Fibroblast of the conjunctiva (primary cell): ENCODE results near the gene MYO1D.

Experiments used
- DNase-seq: peaks from one replicate; pipeline ENCODE4 v3.0.0-alpha.2; 2010; ENCODE audit warnings: low read depth

The MYO1D gene

DNA sequence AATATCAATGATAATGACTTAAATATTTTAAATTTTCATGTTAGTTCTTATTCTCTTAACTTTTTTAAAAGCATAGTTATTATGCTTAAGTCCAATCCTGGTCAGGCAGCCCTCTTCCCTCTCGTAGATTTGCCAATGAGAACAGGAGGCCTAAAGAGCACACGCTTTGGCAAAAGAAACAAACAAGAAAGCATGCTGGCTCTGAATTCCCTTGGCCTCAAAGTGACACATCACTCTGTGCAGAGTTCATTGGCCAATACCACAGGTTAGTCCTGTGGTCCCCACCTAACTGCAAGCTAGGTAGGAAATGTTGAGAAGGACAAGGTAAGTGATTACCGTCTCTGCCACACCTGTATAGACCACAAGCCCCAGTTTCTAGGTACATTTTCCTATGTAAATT lies 61.5 kb downstream of the MYO1D start:
- DNase-seq = no peak

DNA sequence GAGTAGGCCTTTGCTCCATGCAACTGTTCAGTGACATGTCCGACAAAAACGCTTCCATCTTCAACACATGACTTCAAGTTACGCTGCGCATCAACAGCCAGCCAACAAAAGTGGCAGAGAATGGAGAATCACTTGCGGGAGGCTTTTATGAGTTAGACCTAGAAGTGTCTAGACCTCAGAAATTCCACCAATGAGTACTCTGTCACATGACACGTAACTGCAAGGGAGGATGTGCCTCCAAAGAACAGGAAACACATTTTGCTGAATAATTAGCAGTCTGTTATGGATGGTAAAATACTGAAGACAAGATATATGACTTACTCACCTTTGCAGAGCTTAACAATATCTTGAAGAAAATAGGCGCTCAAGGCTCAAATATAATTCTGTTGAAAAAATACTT lies 62.1 kb downstream of the MYO1D start:
- DNase-seq = no peak

DNA sequence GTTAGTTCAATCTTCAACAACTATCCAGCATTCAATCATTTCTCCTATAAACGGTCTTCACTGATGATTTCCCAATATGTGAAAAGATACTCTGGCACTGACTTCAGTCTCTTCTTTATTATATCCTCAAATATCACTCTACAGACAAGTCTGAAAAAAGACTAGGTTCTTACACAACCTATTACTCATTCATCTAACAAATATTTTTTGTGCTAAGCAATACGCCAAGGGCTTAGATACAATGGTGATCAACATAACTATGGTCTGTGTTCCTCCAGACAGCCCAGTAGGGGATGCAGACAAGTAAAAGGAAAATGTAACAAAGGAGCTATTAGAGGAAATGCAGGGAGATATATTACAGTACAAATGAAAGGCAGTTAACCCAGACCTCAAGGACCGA lies 63.9 kb downstream of the MYO1D start:
- peak; percentile 6 for DNase-seq

DNA sequence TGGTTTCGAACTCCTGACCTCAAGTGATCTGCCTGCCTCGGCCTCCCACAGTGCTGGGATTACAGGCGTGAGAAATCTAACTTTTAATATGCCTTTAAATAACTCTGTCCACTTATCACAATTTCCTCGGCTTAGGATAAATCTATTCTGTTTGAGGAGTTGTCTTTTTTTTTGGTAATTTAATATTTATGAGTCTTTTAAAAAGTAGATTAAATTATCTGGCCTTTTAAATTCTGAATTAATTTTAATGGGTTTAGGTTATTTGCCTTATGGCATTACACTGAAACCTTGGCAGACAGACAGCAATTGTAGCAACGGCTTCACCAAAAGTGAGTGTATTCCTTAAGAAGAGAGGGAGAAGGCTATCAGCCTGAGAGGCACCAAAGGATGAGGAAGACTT lies 66.2 kb downstream of the MYO1D start:
- no peak for DNase-seq

GRCh38 chr17:32807577-32807976 lies 69.3 kb downstream of the MYO1D start:
- DNase-seq = no peak

- no peak for DNase-seq
These were observed 70.3 kb downstream of the MYO1D start for GRCh38 chr17:32806646-32807045.

DNA sequence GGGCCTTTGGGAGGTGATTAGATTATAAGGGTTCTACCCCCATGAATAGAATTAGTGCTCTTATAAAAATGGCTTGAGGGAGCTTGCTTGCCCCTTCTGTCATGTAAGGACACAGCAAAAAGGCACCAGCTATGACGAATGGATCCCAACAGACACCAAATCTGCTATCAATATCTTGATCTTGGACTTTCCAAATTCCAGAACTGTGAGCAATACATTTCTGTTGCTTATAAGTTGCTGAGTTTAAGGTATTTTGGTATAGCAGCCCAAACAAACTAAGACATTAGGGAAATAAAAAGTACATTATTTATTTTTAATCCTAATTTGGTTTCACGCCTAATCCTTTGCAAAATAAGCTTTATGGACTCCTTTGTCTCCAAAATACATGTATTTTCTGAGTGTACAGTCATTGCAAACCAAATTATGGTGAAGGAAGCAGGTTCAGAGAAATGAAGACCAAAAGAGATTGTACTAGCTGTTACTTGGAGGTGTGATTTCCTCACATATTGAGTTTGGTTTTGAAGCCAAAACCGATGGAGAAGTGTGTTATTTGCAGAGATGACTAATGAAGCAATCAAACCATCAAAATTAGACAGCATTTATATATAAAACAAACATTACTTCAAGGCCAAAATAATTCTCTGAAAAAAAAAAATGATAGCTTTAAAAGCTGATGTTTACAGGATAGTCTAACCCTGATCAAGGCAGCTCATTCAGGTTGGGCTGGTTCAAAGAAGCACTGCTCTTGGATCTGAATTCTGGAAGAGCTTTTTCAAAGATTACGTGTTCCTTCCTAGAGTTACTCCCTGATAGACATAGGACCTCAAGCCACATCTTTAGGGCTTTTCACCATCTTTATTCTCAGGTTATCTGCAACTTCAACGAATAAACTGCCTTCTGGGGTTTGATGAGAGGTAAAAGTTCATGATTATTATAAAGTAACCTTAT lies 71.6 kb downstream of the MYO1D start:
- DNase-seq = no peak

DNA sequence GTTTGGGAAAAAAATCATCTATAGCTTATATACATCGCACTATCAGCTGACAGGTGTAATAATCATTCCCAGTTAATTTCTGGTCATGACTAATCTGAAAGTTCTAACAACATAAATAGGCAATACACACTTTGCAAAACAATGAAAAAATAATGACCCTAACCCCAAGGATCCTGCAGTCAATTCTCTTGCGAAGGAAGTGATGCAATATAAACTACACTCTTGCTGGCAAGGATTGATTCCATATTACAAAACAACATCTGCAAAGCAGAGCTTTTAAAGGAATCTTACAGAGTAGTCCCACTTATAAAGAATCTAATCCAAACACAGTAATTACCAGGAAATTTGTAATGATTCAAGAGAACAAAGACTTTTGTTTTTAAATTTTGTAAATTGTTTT lies 73.4 kb downstream of the MYO1D start:
- DNase-seq = peak; percentile 36

GRCh38 chr17:32802306-32802705 lies 74.6 kb downstream of the MYO1D start:
- DNase-seq = no peak

DNA sequence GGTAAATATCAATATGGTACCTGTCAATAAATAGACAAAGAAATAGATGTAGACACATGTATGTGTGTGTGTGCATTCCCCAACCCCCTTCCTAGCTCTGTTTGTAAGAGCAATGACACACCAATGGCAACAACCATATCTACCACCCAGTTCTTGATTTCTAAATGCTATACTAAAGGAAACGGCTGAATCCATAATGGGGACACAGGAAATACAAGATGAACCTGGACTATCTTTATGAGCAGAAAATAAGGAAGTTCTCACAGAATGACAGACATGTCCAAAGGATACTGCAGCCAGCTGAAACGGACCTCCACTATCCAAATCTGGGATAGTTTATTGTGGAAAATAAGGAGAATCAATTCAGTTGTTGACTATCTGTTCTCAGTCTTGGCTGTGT lies 75.3 kb downstream of the MYO1D start:
- DNase-seq = no peak

DNA sequence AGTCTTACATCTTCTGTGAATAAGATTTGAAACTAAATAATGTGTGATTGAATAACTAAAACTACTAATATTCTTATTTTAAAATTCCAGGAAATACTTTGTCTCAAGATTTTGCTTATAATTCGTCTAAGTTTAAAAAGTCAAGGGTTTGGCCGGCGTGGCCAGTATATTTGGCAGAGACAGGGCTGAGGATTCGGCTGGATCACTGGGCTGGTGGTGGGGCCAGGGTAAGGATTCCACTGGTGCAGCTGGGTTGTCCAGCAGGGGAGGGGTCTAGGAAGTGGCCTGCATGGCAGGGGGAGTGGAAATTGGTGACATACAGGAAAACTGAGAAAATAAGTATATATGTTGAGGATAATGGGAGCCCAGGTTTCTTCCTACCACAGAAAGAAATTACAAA lies 75.7 kb downstream of the MYO1D start:
- DNase-seq = no peak

- DNase-seq = no peak
These were observed 78.0 kb downstream of the MYO1D start for GRCh38 chr17:32798938-32799337.

DNA sequence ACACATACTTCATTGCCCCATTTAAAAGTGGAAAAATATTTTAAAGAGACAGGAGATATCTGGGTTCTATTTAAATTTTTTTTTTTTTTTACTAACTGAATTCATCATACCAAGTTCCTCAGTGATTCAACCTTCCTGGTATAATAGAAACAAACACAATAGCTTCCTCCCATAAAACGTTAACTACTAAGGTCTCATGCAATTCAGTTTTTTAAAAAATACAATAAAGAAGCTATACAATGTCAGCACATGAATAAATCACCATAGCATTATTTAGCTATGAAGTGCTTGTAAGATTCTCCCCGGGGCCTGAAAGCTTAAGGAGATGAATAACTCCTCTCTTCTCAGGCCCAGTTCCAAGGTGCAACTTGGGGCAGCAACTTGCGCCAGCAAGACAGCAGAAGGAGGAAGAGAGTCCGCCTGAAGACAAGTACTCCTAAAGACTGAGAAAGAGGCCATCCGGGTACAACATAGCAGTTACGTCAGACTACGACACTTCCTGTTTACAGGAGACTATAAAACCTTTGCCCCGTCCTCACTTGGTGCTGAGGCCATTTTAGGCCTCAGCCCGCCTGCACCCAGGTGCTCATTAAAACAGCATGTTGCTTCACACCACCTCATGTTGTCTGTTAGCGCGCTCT lies 81.5 kb downstream of the MYO1D start:
- DNase-seq = no peak

- no peak for DNase-seq
These were observed 82.2 kb downstream of the MYO1D start for GRCh38 chr17:32794533-32795246.

- no peak for DNase-seq
These were observed 83.1 kb downstream of the MYO1D start for GRCh38 chr17:32793841-32794240.

GRCh38 chr17:32792207-32792606 lies 84.7 kb downstream of the MYO1D start:
- no peak for DNase-seq

DNA sequence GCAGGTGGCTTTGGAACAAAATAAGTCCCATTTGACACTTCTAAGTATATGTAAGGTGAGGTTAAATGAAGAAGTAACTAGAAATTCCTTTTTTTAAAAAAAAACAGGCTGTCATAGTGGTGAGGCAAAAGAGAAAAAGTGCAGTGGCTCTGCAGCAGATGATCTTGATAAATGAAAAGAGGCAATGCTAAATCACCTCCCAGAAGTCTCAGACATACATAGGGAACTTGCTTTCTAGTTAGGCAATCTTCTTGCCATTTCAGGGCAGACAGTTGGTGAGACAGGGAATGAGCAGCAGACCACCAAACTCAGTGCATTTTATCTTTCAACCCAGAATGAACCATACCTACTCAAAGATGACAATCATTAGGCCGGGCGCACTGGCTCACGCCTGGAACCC lies 90.8 kb downstream of the MYO1D start:
- DNase-seq = no peak

DNA sequence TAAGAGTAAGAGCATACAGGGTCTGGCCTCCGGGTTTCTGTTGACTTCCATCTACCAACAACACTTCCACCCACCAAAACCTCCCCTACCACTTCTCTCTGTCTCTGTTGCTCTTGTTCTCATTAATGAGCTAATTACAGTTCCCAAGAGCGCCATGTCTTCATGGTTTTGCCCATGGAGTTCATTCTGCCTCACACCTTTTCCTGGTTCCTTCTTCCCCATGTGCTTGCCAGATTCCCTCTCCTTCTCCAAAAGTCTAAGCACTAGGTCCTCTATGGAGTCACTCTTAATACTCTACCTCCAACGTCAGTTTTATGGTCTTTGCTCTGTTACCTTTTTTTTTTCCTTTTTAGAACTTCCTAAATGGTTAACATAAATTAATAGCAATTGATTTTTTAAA lies 92.8 kb downstream of the MYO1D start:
- no peak for DNase-seq

GRCh38 chr17:32783602-32784001 lies 93.3 kb downstream of the MYO1D start:
- DNase-seq = peak; percentile 49

DNA sequence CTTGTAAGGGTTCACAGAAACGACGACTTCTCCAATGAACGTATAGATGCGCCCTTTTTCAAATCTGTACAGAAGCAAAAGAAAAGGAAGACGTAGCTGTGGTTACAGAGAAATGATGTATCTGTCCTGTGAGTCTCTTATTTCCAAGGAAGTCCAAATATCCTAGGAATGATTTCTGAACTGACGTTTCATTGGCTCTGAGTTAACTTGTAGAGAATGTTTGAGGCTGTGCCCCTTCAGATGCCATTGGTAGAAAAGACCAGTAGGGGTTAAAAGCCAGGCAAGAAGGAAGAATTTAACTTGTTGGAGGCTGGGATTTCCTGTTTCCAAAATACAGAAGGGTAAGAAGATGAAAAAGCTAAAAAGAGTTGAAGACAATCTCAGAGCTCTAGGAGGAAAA lies 96.2 kb downstream of the MYO1D start:
- DNase-seq = no peak

DNA sequence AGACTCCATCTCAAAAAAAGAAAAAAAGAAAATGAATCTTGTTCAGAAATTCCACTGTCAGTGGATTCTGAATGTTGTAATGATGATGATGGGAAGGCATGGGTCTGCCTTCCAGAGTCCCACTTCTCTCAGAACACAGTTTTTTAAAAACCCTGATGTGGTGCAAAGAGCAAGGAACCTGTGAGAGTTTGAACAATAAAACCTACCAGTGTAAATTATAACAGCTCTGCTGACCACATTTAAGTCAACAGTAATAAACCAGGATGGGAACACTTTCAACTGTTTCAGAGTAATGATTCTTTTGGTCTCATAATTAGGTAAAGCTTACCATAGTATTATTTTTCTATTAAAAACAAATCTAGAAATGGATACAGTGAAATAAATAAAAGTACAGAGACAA lies 99.0 kb downstream of the MYO1D start:
- DNase-seq = no peak

DNA sequence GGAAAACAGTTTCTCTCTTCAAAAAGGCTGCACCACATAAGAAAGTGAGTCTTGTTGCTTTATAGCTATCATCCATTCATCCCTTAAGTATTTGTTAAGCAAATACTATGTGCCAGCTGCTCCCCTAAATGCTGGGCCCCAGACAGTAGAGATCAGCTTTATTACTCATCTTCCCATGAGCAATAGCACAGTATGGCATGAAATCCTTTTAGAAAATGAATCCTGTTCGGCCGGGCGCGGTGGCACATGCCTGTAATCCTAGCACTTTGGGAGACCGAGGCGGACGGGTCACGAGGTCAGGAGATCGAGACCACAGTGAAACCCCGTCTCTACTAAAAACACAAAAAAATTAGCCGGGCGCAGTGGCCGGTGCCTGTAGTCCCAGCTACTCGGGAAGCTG lies 99.5 kb downstream of the MYO1D start:
- DNase-seq = no peak

- no peak for DNase-seq
These were observed 102.2 kb downstream of the MYO1D start for GRCh38 chr17:32774695-32775084.
